ENCODE measurements around the gene CYB5R4. TPM values are rescaled to one million over a fixed set of nuclear protein-coding genes. Genes with fewer than 3 reads are reported as not detected.

CYB5R4 gene
- total and polyA plus RNA-seq, 2 experiments from 2014 or later: 5.2 to 14.5 TPM

- TF ChIP-seq CTCF (IDR thresholded peaks at IDR 0.05; ENCODE audit: low read depth, low read length): no peak
- Histone ChIP-seq H3K36me3 (no peaks in the 10 kb centered on the region), H3K4me1 (ENCODE audit: low read depth) (no peaks in the 10 kb centered on the region), H3K27ac (no peak overlapping the region), H3K9me3 (ENCODE audit: low read depth) (no peaks in the 10 kb centered on the region), H3K4me3 (no peak overlapping the region), H3K27me3 (peaks cover 22% of the 10 kb centered on the region)
- no peak for DNase-seq (ENCODE audit: low read depth in 1 of 2, low spot score in 1 of 2)
These were observed 10.4 kb upstream of the CYB5R4 start for GRCh38 chr6:83849127-83849526.

- Histone ChIP-seq H3K27ac (no peak overlapping the region), H3K4me1 (ENCODE audit: low read depth) (no peaks in the 10 kb centered on the region), H3K9me3 (ENCODE audit: low read depth) (no peaks in the 10 kb centered on the region), H3K27me3 (peaks cover 27% of the 10 kb centered on the region), H3K4me3 (no peak overlapping the region), H3K36me3 (no peaks in the 10 kb centered on the region)
- TF ChIP-seq CTCF (IDR thresholded peaks at IDR 0.05; ENCODE audit: low read depth, low read length): no peak
- no peak for DNase-seq (ENCODE audit: low read depth in 1 of 2, low spot score in 1 of 2)
These were observed 9.9 kb upstream of the CYB5R4 start for GRCh38 chr6:83849610-83850009.

GRCh38 chr6:83852528-83853177 is 6.8 kb upstream of the CYB5R4 start:
- no peaks in the 10 kb centered on the region for H3K4me1 ChIP-seq (ENCODE audit: low read depth)
- DNase-seq (ENCODE audit: low read depth in 1 of 2, low spot score in 1 of 2): peak in 1 of 2 donors; percentile 5
- H3K4me3 ChIP-seq: peak overlapping the region; percentile 50
- TF ChIP-seq CTCF (IDR thresholded peaks at IDR 0.05; ENCODE audit: low read depth, low read length): no peak
- peaks cover 39% of the 10 kb centered on the region for H3K27me3 ChIP-seq
- no peaks in the 10 kb centered on the region for H3K36me3 ChIP-seq
- H3K9me3 ChIP-seq (ENCODE audit: low read depth): no peaks in the 10 kb centered on the region
- H3K27ac ChIP-seq: no peak overlapping the region

- Histone ChIP-seq H3K27me3 (peaks cover 39% of the 10 kb centered on the region), H3K9me3 (ENCODE audit: low read depth) (no peaks in the 10 kb centered on the region), H3K4me3 (peak within 1 kb of the TSS; percentile 50), H3K4me1 (ENCODE audit: low read depth) (no peaks in the 10 kb centered on the region), H3K36me3 (no peaks in the 10 kb centered on the region), H3K27ac (no peak within 1 kb of the TSS)
- TF ChIP-seq CTCF (IDR thresholded peaks at IDR 0.05; ENCODE audit: low read depth, low read length): no peak
- peak; percentile 63 to 64 for DNase-seq (ENCODE audit: low read depth in 1 of 2, low spot score in 1 of 2)
These were observed 6.1 kb upstream of the CYB5R4 start, which contains the start of gene RIPPLY2 for GRCh38 chr6:83853178-83854000. Gene RIPPLY2, plus strand, starts transcription at chr6:83853360. Its CDS starts 57 bp downstream, at chr6:83853417.

GRCh38 chr6:83854001-83854501 is 5.4 kb upstream of the CYB5R4 start:
- Histone ChIP-seq H3K4me3 (peak overlapping the region; percentile 50), H3K4me1 (ENCODE audit: low read depth) (no peaks in the 10 kb centered on the region), H3K36me3 (no peaks in the 10 kb centered on the region), H3K9me3 (ENCODE audit: low read depth) (no peaks in the 10 kb centered on the region), H3K27me3 (peaks cover 39% of the 10 kb centered on the region), H3K27ac (no peak overlapping the region)
- no peak for TF ChIP-seq CTCF (IDR thresholded peaks at IDR 0.05; ENCODE audit: low read depth, low read length)
- DNase-seq (ENCODE audit: low read depth in 1 of 2, low spot score in 1 of 2): no peak

All from cardiac muscle cell (in vitro differentiated cells and primary cell).